Measurements from ENCODE around the gene KRTAP1-5. TPM values are rescaled to one million over a fixed set of nuclear protein-coding genes. Genes with fewer than 3 reads are reported as not detected.

KRTAP1-5 gene, protein sequence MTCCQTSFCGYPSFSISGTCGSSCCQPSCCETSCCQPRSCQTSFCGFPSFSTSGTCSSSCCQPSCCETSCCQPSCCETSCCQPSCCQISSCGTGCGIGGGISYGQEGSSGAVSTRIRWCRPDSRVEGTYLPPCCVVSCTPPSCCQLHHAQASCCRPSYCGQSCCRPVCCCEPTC
- 2.2 TPM in 1 of 2 replicates, not detected in the other for total RNA-seq

GRCh38 chr17:41026715-41027471, at the start of gene KRTAP1-5:
TSS of gene KRTAP1-5 (minus strand) at chr17:41027208. CDS start at chr17:41027155, 53 bp downstream.

GRCh38 chr17:41065829-41066624, 39.0 kb upstream of the KRTAP1-5 start, which contains the start of gene KRTAP2-4:
TSS of gene KRTAP2-4 (minus strand) at chr17:41065879. CDS start at chr17:41065845, 34 bp downstream.

GRCh38 chr17:41060052-41060604, 33.1 kb upstream of the KRTAP1-5 start, which contains the start of gene KRTAP2-3:
TSS of gene KRTAP2-3 (minus strand) at chr17:41060114. CDS start at chr17:41060050, 64 bp downstream.

GRCh38 chr17:41055130-41055529, 28.1 kb upstream of the KRTAP1-5 start, which contains the start of gene KRTAP2-2:
TSS of gene KRTAP2-2 (minus strand) at chr17:41055230. CDS start at chr17:41055211, 19 bp downstream.

DNA sequence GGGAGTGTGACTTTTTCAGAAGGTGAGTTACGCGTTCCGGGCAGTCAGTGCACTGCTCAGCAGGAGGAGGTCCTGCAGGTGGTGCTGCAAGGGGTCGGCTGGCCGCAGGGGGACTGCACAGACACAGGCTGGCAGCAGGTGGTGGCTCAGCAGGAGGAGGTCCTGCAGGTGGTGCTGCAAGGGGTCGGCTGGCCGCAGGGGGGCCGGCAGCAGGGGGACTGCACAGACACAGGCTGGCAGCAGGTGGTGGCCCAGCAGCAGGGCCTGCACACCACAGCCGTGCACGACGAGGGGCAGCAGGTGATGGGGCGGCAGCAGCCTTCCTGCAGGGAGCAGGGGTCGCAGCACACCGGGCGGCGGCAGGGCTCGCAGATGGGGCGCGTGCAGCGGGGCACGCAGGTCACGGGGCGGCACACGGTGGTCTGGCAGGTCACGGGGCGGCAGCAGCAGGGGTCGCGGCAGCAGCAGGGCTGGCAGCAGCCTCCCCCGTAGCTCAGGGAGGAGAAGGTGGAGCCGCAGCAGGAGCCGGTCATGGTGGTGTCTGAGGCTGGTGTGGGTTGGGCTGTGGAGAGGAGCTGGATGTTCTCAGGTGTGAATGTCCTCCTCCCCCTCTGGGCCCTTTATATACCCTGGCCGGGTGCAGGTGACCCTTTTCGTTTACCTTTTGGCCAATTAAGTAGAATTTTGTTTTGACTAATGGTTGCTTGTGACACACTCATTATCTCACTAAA, 19.9 kb upstream of the KRTAP1-5 start, which contains the start of gene KRTAP2-1:
TSS of gene KRTAP2-1 (minus strand) at position 582 of the 731 bp plus-strand sequence. CDS start at position 533, 49 bp downstream.

DNA sequence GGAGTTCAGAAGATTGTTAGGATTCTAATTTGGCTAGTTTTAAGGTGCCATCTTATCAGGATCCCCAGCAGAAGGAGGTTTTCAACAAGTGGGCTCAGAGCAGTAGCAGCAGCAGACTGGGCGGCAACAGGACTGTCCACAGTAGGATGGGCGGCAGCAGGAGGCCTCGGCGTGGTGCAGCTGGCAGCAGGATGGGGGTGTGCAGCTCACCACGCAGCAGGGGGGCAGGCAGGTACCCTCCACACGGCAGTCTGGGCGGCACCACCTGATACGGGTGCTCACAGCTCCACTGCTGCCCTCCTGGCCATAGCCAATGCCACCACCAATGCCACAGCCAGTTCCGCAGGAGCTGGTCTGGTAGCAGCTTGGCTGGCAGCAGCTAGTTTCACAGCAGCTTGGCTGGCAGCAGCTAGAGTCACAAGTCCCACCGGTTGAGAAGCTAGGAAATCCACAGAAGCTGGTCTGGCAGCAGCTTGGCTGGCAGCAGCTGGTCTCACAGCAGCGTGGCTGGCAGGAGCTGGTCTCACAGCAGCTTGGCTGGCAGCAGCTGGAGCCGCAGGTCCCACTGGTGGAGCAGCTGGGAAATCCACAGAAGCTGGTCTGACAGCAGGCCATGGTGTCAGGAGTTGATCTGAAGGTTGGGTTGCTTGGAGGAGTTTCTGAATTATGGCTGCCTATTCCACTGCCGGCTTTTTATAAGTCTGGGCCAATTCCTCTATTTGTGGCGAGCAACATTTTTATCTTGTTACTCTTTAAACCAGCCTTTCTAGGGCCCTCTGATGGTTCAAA, 14.0 kb upstream of the KRTAP1-5 start, which contains the start of gene KRTAP1-1:
TSS of gene KRTAP1-1 (minus strand) at position 668 of the 789 bp plus-strand sequence. CDS start at position 615, 53 bp downstream.

DNA sequence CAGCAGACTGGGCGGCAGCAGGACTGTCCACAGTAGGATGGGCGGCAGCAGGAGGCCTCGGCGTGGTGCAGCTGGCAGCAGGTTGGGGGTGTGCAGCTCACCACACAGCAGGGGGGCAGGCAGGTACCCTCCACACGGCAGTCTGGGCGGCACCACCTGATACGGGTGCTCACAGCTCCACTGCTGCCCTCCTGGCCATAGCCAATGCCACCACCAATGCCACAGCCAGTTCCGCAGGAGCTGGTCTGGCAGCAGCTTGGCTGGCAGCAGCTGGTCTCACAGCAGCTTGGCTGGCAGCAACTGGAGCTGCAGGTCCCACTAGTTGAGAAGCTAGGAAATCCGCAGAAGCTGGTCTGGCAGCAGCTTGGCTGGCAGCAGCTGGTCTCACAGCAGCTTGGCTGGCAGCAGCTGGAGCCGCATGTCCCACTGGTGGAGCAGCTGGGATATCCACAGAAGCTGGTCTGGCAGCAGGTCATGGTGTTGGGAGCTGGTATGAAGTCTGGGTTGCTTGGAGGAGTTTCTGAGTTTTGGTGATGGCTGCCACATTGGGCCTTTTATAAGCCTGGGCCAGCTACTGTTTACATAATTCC, 7.4 kb upstream of the KRTAP1-5 start, which contains the start of gene KRTAP1-3:
TSS of gene KRTAP1-3 (minus strand) at position 529 of the 590 bp plus-strand sequence. CDS start at position 476, 53 bp downstream.

GRCh38 chr17:41029633-41030245, 2.7 kb upstream of the KRTAP1-5 start, which contains the start of gene KRTAP1-4:
TSS of gene KRTAP1-4 (minus strand) at chr17:41030195. CDS start at chr17:41030078, 117 bp downstream.

GRCh38 chr17:41008811-41009210, 18.2 kb downstream of the KRTAP1-5 start, which contains the start of gene KRTAP3-1:
TSS of gene KRTAP3-1 (minus strand) at chr17:41009128. CDS start at chr17:41009074, 54 bp downstream.

GRCh38 chr17:40999563-40999962, 27.4 kb downstream of the KRTAP1-5 start, which contains the start of gene KRTAP3-2:
TSS of gene KRTAP3-2 (minus strand) at chr17:40999906. CDS start at chr17:40999853, 53 bp downstream.

GRCh38 chr17:40993839-40994238, 33.2 kb downstream of the KRTAP1-5 start, which contains the start of gene KRTAP3-3:
TSS of gene KRTAP3-3 (minus strand) at chr17:40994164. CDS start at chr17:40994097, 67 bp downstream.

DNA sequence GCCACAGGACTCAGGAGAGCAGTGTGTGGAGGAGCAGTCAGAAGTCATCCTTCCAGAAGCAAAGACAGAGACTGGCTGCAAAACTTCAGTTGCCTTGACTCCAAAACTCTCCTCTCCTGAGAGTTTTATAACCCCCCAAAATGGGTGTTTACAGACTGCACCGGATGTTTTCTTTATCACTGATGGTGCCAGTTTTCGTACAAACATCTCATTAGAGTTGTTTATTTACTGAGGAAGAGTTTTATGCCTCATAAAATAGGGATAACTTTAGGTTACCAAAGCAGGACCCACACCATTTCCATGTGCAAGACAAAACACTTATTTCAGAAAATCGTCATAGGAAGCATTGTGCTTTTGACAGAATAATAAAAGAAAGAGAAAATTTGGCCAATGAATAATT, 42.8 kb downstream of the KRTAP1-5 start, which contains the start of gene KRT40:
TSS of gene KRT40 (minus strand) at position 101 of the 400 bp plus-strand sequence. CDS start at position 48, 53 bp downstream.

Other genes with a start within 250 kb of the KRTAP1-5 start
- gene KRT27, start 244.7 kb downstream of the KRTAP1-5 start, total RNA-seq = not detected in 2 replicates
- not detected in 2 replicates for gene KRT28, start 227.2 kb downstream of the KRTAP1-5 start, total RNA-seq
- gene KRT10, start 204.6 kb downstream of the KRTAP1-5 start, total RNA-seq = 1.5 and 3.5 TPM in 2 replicates
- not detected in 2 replicates for gene KRT12, start 160.0 kb downstream of the KRTAP1-5 start, total RNA-seq
- not detected in 2 replicates for gene KRT20, start 142.0 kb downstream of the KRTAP1-5 start, total RNA-seq
- gene KRT23, start 89.6 kb downstream of the KRTAP1-5 start, total RNA-seq = 0.17 and 0.87 TPM in 2 replicates
- not detected in 2 replicates for gene KRT39, start 60.3 kb downstream of the KRTAP1-5 start, total RNA-seq
- not detected in 2 replicates for gene KRT40, start 42.9 kb downstream of the KRTAP1-5 start, total RNA-seq
- gene KRTAP3-3, start 33.0 kb downstream of the KRTAP1-5 start, total RNA-seq = not detected in 2 replicates
- not detected in 2 replicates for gene KRTAP3-2, start 27.3 kb downstream of the KRTAP1-5 start, total RNA-seq
- gene KRTAP3-1, start 18.1 kb downstream of the KRTAP1-5 start, total RNA-seq = not detected in 2 replicates
- not detected in 2 replicates for gene KRTAP1-4, start 3.0 kb upstream of the KRTAP1-5 start, total RNA-seq
- not detected in 2 replicates for gene KRTAP1-3, start 7.7 kb upstream of the KRTAP1-5 start, total RNA-seq
- gene KRTAP1-1, start 14.2 kb upstream of the KRTAP1-5 start, total RNA-seq = not detected in 2 replicates
- gene KRTAP2-1, start 20.1 kb upstream of the KRTAP1-5 start, total RNA-seq = not detected in 2 replicates
- gene KRTAP2-2, start 28.0 kb upstream of the KRTAP1-5 start, total RNA-seq = not detected in 2 replicates
- not detected in 2 replicates for gene KRTAP2-3, start 32.9 kb upstream of the KRTAP1-5 start, total RNA-seq
- gene KRTAP2-4, start 38.7 kb upstream of the KRTAP1-5 start, total RNA-seq = not detected in 2 replicates
- not detected in 2 replicates for gene KRTAP4-7, start 56.9 kb upstream of the KRTAP1-5 start, total RNA-seq
- not detected in 2 replicates for gene KRTAP4-8, start 70.9 kb upstream of the KRTAP1-5 start, total RNA-seq
- not detected in 2 replicates for gene KRTAP4-16, start 75.0 kb upstream of the KRTAP1-5 start, total RNA-seq
- not detected in 2 replicates for gene KRTAP4-9, start 78.2 kb upstream of the KRTAP1-5 start, total RNA-seq
- gene KRTAP4-11, start 91.2 kb upstream of the KRTAP1-5 start, total RNA-seq = not detected in 2 replicates
- not detected in 2 replicates for gene KRTAP4-12, start 97.0 kb upstream of the KRTAP1-5 start, total RNA-seq
- gene KRTAP4-6, start 113.3 kb upstream of the KRTAP1-5 start, total RNA-seq = not detected in 2 replicates
- gene KRTAP4-5, start 122.6 kb upstream of the KRTAP1-5 start, total RNA-seq = not detected in 2 replicates
- gene KRTAP4-4, start 133.5 kb upstream of the KRTAP1-5 start, total RNA-seq = not detected in 2 replicates
- not detected in 2 replicates for gene KRTAP4-3, start 141.0 kb upstream of the KRTAP1-5 start, total RNA-seq
- gene KRTAP4-2, start 151.0 kb upstream of the KRTAP1-5 start, total RNA-seq = not detected in 2 replicates
- not detected in 2 replicates for gene KRTAP4-1, start 157.7 kb upstream of the KRTAP1-5 start, total RNA-seq
- gene KRTAP9-1, start 162.7 kb upstream of the KRTAP1-5 start, total RNA-seq = not detected in 2 replicates
- gene KRTAP9-2, start 199.4 kb upstream of the KRTAP1-5 start, total RNA-seq = not detected in 2 replicates
- gene KRTAP9-3, start 205.2 kb upstream of the KRTAP1-5 start, total RNA-seq = not detected in 2 replicates
- gene KRTAP9-8, start 210.8 kb upstream of the KRTAP1-5 start, total RNA-seq = not detected in 2 replicates
- gene KRTAP9-4, start 222.5 kb upstream of the KRTAP1-5 start, total RNA-seq = not detected in 2 replicates
- not detected in 2 replicates for gene KRTAP9-9, start 228.2 kb upstream of the KRTAP1-5 start, total RNA-seq
- not detected in 2 replicates for gene KRTAP9-6, start 238.2 kb upstream of the KRTAP1-5 start, total RNA-seq
- not detected in 2 replicates for gene KRTAP9-7, start 248.5 kb upstream of the KRTAP1-5 start, total RNA-seq